Ishikawa (cell line): Measurements from ENCODE around the gene NTNG1.

Source experiments
- CEBPB ChIP-seq: IDR thresholded peaks from 2 replicates; pipeline ENCODE4 v1.6.1; 2012
- CREB1 ChIP-seq: IDR thresholded peaks from 2 replicates; pipeline ENCODE4 v1.6.1; 2012; ENCODE audit warnings: low read depth
- EGR1 ChIP-seq: IDR thresholded peaks from 2 replicates; pipeline ENCODE4 v1.6.1; 2012
- EP300 ChIP-seq: IDR thresholded peaks from 2 replicates; pipeline ENCODE4 v1.6.1; 2012; ENCODE audit warnings: borderline replicate concordance
- FOXM1 ChIP-seq: IDR thresholded peaks from 2 replicates; pipeline ENCODE4 v1.6.1; 2012; ENCODE audit warnings: low read depth, borderline replicate concordance
- MAX ChIP-seq: IDR thresholded peaks from 2 replicates; pipeline ENCODE4 v1.6.1; 2012
- NFIC ChIP-seq: IDR thresholded peaks from 2 replicates; pipeline ENCODE4 v1.6.1; 2012
- RAD21 ChIP-seq: IDR thresholded peaks from 2 replicates; pipeline ENCODE4 v1.6.1; 2012; ENCODE audit warnings: low read depth
- TAF1 ChIP-seq: IDR thresholded peaks from 2 replicates; pipeline ENCODE4 v1.6.1; 2012; ENCODE audit warnings: low read depth, mild to moderate bottlenecking
- TCF12 ChIP-seq: IDR thresholded peaks from 2 replicates; pipeline ENCODE4 v1.6.1; 2012; ENCODE audit warnings: low read depth
- TEAD4 ChIP-seq: IDR thresholded peaks from 2 replicates; pipeline ENCODE4 v1.6.1; 2012
- YY1 ChIP-seq: IDR thresholded peaks from 2 replicates; pipeline ENCODE4 v1.6.1; 2012; ENCODE audit warnings: low read depth
- ZBTB7A ChIP-seq: IDR thresholded peaks from 2 replicates; pipeline ENCODE4 v1.6.1; 2012; ENCODE audit warnings: low read depth
- TF ChIP-seq, protein P1 (sequence below): IDR thresholded peaks from 2 replicates; pipeline ENCODE4 v1.6.1; 2012
- TF ChIP-seq, protein P2 (sequence below): IDR thresholded peaks from 2 replicates; pipeline ENCODE4 v1.6.1; 2012; ENCODE audit warnings: low read depth, mild to moderate bottlenecking

NTNG1 gene

DNA sequence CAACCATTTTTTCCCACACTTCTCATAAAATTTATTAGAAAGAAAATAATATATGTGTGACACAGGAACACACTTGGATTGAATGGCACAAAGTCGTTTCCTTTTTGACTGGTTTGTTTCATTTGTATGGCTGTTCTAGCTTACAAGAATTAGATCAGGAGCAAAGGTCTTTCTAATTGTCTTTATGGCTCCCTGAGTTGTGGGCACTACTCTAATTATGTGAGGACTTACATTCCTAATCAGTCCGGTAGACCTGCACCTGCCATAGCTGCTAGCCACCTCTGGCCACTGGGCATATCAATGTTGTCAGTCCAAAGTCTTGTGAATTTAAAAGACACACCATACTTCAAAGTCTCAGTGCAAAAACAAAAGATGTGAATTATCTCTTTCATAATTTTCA is 346.7 kb downstream of the NTNG1 start:
- TF ChIP-seq TCF12: no peak
- no peak for TF ChIP-seq TAF1
- no peak for TF ChIP-seq MAX
- TF ChIP-seq CEBPB: no peak
- TF ChIP-seq EP300: no peak
- no peak for TF ChIP-seq NFIC
- TF ChIP-seq FOXM1: no peak
- no peak for TF ChIP-seq TEAD4
- TF ChIP-seq RAD21: no peak
- TF ChIP-seq, protein P1, sequence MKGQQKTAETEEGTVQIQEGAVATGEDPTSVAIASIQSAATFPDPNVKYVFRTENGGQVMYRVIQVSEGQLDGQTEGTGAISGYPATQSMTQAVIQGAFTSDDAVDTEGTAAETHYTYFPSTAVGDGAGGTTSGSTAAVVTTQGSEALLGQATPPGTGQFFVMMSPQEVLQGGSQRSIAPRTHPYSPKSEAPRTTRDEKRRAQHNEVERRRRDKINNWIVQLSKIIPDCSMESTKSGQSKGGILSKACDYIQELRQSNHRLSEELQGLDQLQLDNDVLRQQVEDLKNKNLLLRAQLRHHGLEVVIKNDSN: no peak
- TF ChIP-seq, protein P2, sequence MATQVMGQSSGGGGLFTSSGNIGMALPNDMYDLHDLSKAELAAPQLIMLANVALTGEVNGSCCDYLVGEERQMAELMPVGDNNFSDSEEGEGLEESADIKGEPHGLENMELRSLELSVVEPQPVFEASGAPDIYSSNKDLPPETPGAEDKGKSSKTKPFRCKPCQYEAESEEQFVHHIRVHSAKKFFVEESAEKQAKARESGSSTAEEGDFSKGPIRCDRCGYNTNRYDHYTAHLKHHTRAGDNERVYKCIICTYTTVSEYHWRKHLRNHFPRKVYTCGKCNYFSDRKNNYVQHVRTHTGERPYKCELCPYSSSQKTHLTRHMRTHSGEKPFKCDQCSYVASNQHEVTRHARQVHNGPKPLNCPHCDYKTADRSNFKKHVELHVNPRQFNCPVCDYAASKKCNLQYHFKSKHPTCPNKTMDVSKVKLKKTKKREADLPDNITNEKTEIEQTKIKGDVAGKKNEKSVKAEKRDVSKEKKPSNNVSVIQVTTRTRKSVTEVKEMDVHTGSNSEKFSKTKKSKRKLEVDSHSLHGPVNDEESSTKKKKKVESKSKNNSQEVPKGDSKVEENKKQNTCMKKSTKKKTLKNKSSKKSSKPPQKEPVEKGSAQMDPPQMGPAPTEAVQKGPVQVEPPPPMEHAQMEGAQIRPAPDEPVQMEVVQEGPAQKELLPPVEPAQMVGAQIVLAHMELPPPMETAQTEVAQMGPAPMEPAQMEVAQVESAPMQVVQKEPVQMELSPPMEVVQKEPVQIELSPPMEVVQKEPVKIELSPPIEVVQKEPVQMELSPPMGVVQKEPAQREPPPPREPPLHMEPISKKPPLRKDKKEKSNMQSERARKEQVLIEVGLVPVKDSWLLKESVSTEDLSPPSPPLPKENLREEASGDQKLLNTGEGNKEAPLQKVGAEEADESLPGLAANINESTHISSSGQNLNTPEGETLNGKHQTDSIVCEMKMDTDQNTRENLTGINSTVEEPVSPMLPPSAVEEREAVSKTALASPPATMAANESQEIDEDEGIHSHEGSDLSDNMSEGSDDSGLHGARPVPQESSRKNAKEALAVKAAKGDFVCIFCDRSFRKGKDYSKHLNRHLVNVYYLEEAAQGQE: no peak
- no peak for TF ChIP-seq EGR1
- no peak for TF ChIP-seq CREB1
- TF ChIP-seq YY1: no peak
- no peak for TF ChIP-seq ZBTB7A

DNA sequence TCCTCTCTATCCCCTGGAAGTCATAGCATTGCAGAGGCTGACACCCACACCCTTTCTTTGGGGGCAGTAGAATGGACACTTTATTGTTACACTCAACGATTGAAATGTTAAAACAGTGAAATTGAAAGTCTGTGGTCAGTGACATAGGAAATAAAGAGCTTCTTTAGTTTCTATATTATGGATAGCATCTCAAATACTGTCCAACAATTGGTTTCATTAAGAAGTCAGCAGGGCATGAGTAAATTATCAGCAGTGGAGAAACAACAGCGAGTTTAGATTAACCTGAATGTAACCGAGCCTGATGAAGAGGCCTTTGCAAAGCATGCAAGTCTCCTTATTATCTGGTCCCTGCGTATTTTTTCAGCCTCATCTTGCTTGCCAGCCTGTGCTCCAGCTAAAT is 350.7 kb downstream of the NTNG1 start:
- TF ChIP-seq EGR1 (no peak), YY1 (no peak), CREB1 (no peak), EP300 (no peak), ZBTB7A (no peak), RAD21 (no peak)
- TF ChIP-seq, protein P2: no peak

GRCh38 chr1:107493111-107493716 is 352.4 kb downstream of the NTNG1 start:
- TF ChIP-seq, protein P1: no peak
- TF ChIP-seq TAF1 (no peak), CREB1 (no peak), ZBTB7A (no peak), MAX (no peak), EGR1 (no peak), RAD21 (no peak), FOXM1 (no peak), NFIC (no peak), TCF12 (no peak), TEAD4 (no peak), EP300 (no peak)
- TF ChIP-seq, protein P2: no peak

GRCh38 chr1:107494061-107494460 is 353.2 kb downstream of the NTNG1 start:
- TF ChIP-seq CREB1: no peak
- TF ChIP-seq FOXM1: no peak
- TF ChIP-seq EGR1: no peak
- no peak for TF ChIP-seq CEBPB

DNA sequence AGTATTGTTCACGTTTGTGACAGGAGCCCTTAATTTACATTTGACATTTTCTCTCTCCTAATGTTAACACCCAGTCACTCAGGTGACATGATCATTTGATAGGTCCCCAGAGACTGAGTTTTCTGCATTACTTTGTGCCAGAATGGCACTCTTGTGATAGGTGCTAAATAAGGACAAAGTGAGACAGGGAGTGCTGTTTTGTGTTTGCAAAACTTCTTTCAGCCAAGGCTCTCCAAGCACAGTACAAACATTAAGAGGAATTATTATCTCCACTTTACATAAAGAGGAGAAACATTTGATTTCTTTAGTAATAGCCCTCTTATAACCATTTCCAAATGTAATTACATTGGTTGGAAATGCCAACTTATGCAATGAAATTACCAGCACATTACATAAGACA is 355.2 kb downstream of the NTNG1 start:
- TF ChIP-seq TEAD4 (no peak), FOXM1 (no peak), EP300 (no peak), CEBPB (no peak), MAX (no peak), YY1 (no peak), TCF12 (no peak), RAD21 (no peak)
